Measurements from ENCODE around the gene C2orf68.
"Not testable (repeated sequence)": the region's sequence is repeated elsewhere in the genome, so short reads cannot be mapped to it uniquely, and the experiment has no call there.

C2orf68 gene

DNA sequence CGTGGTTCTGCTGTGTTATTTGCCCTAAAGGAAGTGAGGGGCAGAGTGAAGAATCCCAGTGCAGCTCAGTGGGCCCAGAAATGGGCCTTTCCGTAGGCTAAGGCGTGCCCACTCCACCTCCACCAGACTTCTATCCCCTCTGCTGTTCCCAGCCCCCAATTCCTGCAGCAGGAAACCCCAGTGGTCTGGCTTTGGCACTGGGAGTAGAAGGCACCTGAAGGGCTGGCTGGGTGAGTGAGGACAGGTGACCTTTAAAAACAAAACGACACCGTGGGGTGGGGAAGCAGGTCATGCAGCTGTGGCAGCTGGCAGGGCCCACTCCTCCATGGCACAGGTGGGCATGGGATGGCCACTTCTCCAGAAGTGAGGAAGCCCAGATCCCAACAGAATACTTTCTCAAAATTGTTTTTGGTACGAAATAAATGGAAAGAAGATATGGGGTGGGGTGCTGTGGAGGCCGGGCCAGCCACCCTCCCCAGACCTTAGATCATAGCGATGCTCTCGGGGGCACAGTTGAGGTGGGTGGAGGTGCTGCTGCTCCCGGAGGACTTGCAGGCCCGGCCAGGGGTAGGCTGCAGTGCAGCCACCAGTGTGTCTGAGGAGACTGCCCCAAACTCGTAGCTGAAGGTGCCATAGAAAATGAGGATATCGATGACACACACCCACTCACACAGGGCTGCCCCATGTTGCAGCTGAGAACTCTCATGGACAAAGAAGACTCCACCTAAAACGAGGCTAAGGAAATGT, 13.1 kb downstream of the C2orf68 start:
- DNase-seq: no peak

DNA sequence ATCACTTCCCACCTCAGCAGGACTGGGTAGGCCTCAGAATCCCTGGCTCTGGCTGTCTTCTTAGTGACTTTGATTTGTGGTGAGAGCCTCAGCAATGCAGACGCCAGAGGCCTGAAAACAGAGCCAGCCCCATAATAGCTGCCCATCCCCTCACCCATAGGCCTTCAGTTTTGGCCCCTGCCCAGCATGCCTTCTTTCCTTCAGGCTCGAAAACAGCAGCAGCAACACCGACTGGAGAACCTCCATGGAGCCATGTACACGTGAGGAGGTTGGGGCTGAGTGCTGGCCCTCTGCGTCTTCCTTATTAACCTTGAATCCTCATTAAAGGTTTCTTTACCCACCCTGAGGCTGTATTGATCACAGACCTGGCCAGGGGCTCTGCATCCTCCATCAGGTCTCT, 14.6 kb downstream of the C2orf68 start:
- DNase-seq: no peak

DNA sequence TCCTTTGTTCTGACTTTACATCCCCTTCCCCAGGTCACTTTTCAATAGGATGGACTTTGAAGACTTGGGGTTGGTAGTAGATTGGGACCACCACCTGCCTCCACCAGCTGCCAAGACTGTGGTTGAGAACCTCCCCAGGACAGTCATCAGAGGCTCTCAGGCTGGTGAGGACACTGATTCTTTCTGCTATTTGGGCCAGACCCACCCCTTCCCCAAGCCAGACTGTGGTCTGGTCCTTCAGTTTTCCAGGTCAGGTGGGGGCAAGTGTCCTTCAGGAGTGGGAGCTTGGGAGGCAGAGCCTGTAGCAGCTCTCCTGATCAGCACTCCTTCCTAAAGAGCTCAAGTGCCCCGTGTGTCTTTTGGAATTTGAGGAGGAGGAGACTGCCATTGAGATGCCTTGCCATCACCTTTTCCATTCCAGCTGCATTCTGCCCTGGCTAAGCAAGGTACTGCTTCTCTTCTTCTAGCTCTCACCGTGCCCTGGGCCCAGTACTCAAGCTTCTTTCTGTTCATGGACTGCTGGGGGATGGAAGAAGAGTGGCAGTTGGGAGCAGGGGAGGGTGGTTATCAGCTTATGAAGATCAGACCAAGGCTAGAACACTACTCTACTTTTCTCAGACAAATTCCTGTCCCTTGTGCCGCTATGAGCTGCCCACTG, 15.3 kb downstream of the C2orf68 start:
- DNase-seq: no peak

DNA sequence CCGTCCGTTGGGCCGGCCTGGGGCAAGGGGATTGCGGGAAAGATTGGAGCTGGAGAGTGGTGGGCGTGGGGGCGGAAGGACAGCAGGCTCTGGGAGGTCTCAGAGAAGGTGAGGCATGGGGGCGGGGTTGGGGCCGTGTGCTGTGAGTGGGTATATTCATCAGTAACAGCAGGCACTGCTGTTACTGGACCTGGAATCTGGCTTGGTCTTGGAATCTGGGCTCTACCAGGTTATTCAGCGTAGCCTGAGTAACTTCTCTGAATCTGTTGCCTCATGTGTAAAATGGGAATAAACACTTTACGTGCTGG, 15.9 kb downstream of the C2orf68 start:
- DNase-seq: no peak

DNA sequence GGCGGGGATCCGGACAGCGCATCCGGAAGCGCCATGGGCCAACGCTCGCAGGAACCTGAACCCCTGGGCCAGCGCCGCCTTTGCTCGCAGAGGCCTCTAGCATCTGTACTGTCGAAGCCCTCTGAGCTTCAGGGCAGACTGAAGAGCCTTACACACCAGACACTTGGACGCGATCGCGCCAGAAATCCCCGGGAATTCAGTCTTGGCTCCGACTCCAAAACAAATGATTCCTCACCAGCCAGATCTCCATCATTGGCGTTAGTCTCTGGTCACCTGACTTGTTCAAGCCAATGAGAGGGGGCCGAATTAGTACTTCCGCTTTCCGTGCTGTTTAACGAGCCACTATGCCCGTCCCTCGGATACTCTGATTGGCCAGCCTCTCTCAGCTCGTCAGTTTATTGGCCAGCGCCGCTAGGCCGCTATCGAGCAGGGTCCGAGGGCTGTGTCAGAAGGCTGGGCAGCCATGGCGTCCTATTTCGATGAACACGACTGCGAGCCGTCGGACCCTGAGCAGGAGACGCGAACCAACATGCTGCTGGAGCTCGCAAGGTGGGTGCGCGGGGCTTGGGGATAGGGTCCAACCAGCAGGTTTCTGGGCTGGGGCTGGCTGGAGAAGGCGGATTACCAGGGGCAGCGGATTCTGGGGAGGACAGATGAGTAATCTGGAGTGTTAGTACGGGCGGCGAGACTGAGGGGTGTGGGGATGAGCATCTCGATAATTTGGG, 16.4 kb downstream of the C2orf68 start, which contains the start of gene RNF181:
Gene RNF181, plus strand, starts transcription at position 445 of the 725 bp plus-strand sequence. Its CDS starts 19 bp downstream, at position 464.
- DNase-seq: peak; percentile 81

DNA sequence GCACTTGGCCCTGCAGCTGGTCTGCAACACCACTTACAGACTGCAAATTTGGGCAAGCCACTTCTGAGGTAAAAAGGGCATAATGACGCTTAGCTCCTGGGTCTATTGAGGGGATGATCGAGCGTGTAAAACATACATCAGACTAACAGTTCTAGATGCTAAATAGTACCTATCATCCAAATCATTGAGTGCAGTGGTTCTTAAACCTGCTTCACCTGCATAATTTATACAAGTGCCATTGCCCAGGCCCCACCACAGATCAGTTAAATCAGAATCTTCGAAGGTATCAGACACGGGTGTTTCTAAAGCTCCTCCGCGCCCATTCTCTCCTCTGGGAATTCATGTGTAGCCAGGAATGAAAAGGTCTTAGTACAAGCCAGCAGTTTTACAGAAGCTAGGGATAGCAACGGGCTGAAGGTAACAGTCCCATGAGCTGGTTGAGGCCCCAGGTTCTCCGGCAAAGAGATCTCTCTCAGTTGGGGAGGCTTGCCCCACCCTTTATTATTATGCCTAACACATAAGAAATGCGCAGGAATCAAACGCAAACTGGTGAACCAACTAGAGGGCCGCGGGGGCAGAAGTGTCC, 17.1 kb downstream of the C2orf68 start:
- DNase-seq: no peak

DNA sequence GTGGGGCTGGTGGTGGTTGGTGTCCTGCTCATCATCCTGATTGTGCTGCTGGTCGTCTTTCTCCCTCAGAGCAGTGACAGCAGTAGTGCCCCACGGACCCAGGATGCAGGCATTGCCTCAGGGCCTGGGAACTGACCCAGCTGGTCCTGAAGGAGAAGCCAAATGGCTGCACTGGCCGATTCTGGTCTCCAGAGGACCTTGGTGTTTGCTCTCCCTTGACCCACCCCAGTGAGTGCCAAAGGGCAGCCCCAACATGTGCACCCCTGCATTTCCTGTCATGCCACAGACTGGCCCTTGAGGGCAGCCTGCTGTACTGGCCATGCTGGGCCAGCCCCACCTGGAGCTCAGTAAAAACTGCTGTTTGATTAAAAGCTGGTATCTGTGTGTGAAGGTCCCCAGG, 18.8 kb downstream of the C2orf68 start:
- no peak for DNase-seq

DNA sequence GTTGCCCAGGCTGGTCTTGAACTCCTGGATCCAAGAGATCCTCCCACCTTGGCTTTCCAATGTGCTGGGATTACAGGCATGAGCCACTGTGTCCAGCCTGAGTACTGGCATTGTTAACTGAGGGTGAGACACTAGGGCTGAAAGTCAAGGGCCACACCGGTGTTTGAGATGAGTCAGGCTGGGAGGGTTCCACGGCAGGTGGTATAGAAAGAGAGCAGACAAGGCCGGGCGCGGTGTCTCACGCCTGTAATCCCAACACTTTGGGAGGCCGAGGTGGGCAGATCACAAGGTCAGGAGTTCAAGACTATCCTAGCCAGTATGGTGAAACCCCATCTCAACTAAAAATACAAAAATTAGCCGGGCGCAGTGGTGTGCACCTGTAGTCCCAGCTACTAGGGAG, 19.6 kb downstream of the C2orf68 start:
- DNase-seq: not testable (repeated sequence)

DNA sequence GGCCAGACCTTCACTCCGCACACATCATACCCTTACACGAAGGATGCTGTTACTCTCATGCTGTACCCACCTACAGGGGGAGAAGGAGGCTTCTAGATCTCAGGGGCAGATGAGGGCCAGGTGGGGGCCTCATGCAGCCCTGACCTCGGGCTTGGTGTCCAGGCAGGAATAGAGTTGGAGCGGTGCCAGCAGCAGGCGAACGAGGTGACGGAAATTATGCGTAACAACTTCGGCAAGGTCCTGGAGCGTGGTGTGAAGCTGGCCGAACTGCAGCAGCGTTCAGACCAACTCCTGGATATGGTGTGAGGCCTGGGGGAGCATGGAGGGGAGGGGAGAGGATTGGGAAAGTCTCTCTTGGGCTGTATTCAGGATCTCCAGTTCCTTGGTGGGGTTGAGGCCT, 20.3 kb downstream of the C2orf68 start:
- DNase-seq: no peak

DNA sequence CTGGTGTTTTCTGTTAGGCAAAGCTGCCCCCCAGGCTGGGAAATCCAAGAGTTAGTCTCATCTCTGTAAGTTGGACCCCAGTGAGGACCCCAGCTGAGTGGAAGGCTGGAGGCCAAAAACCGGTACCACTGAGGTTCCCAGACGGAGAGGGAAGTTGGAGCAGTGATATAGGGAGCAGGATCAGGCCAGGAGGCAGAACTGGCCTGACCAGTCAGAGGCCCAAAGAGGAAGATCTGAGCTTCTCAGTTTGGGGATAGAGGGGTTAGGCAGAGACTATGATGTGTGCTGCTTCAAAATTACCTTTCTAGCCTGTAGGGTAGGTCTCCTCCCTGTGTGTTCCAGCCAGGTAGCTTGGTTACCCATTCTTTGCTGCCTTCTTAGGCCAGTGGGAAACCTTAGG, 20.9 kb downstream of the C2orf68 start:
- DNase-seq: no peak

DNA sequence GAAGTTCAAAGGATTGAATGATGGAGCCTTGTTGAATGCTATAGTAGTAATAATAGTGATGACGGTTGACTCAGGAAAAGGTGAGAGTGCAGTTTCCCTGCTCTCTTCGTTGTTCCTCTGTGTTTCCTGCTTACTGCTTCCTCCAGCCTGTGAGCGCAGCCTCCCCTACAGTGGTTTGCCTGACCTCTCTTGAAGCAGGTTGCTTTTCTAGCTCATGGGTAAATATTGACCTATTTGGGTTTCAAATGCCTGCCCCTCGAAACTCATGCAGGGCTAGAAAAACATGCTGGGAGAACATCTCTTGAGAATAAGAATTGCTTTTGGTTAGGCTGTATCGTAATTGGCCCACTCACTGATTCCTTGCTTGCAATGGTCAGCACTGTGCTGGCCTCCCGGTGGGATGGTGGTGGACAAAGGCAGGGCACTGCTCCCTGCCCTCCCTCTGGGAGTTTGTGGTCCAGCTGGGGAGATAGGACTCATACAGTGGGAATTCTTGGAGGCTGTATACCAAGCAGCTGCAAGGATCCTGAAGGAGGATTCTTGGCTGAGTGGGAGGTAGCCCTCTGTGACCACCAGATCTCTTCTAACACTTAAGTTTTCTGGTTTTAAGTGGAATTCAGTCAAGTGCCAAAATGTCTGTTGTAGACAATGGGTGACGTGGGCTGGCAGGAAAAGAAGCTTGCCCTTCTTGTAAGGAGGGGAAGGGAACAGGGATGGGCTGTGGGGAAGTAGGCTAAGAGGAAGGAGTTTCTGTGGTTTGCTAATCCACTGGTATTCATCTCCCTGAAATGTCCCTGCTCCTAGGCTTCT, 21.7 kb downstream of the C2orf68 start:
- DNase-seq: no peak

DNA sequence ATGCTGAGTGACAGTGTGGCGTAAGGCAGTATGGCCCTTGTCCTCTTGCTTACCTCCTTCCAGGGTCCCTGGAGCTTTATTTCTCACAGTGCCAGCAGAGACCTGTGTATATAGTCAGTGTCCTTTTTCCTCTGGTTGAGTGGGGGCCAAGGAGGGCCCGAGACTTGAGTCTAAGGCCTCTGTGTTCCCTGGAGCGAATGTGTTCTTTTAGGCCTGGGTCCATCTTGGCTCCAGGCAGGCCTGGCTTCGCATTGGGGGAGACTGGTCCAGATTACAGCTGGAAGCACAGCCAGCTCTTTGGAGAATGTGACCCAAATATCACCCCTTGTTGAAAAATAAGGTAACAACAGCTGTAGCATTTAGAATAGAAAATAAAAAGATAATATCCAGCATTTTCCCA, 22.7 kb downstream of the C2orf68 start:
- no peak for DNase-seq

DNA sequence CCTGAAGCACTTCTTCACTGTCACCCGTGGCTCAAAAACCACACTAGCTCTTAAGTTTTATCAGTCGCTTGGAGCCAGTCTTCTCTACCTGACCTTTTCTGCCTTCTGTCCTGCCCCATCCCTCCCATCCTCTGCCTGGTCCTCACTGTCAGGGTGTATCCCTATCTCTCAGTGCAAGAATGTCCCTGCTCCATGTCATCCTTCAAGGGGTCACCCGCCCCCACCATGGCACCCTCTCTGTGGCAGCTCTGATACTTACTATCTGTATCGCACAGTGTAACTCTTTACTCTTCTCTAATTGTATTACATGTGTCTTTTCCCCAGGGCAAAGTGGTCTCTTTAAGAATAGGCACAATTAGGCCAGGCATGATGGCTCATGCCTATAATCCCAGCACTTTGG, 23.2 kb downstream of the C2orf68 start:
- DNase-seq: no peak

DNA sequence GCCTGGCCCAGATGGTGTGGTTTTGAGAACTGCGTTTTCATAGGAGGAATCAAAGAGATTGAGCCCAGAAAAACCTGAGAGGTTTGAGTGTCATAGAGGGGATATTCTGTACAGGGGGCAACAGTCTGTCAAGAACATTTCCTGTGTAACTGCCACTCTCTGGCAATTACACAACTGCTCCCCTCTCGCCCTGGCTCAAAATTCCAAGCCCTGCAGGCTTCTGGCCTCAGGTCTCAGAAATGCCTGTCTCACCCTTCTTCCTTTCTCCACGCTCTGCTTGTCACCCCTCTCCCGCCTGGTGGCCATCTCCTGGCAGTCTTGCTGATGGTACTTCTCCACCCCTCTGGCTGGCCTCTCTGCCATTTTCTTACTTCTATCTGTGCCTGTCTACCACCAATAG, 23.6 kb downstream of the C2orf68 start:
- DNase-seq: no peak

DNA sequence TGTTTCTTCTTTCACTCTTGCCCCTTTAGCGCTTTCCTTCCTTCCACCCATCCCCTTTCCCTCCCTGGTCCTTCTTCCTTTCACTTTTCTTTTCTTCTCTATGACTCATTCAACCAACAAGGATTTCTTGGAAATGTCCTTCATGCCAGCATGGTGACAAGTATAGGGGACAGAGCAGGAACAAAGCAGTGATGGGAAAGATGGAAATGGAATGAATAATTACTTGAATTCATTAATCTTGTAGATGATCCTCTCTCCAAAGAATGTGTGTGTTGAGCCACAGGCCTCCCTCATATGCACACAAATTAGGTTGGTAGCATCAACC, 26.1 kb downstream of the C2orf68 start:
- DNase-seq: no peak

DNA sequence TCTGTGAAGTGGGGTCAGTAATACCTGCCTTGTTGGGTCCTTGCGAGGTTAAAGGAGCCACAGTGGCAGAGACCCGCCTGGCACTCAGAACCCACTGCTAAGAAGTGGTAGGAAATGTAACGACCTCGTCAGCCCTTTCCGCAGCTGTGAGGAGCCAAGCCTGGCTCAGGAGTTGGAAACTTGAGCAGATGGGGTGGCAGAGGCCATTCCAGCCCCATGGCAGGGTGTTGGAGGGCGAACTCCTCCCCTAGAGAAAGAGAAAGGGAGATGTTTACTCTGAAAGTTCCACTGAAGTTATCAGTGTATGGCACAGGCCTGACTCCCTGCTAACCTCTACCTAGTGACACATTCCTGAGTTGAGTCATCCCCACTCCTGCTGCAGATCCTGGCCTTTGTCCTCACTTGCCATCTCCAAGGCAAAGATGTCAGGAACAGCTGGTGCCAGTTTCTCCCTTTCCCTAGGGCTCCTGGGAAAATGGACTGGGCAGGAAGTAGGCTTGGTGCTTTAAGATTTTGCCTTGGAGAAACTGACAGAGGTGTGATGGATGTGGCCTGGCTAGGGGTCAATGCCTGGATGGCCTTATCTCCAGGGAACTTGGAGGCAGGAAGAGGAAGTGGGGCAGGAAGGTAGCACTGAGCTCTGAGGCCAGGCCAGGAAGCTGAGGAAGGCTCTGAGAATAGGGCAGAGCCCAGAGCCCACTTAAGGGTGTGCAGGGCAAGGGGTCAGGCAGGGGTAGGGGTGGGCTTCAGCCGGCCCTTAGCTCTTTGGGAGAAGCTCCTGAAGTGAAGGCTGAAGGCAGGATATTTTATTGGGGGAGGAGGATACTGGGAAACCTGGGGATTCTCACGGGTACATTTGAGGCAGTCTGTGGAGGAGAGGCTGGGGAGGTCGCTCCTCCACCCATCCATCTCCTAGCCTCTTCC, 26.7 kb downstream of the C2orf68 start:
- no peak for DNase-seq

DNA sequence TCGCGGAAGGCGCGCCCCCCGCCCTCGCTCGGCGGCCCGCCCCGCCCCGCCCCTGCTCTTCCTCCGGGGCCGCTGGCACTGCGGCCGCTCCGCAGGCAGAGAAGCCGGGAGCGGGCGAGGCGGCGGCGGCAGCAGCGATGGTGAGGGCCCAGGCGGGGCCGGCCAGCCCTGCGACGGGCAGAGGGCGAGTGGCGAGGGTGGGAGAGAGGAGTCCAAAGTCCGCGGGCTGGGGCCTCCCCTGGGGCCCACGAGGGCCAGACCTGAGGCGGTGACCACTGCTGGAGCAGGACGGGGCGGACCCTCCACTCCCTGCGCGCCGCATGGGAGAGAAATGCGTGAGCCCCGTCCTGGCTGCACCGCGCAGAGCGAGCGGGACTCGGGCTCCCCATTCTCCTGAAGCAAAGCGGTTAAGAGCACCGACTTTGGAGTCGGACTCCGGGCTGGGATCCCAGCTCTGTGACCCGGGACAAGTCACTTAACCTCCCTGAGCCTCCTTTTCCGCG, 27.5 kb downstream of the C2orf68 start, which contains the start of gene VAMP5:
Gene VAMP5, plus strand, starts transcription at position 78 of the 503 bp plus-strand sequence. Its CDS starts 60 bp downstream, at position 138.
- DNase-seq: peak; percentile 27

DNA sequence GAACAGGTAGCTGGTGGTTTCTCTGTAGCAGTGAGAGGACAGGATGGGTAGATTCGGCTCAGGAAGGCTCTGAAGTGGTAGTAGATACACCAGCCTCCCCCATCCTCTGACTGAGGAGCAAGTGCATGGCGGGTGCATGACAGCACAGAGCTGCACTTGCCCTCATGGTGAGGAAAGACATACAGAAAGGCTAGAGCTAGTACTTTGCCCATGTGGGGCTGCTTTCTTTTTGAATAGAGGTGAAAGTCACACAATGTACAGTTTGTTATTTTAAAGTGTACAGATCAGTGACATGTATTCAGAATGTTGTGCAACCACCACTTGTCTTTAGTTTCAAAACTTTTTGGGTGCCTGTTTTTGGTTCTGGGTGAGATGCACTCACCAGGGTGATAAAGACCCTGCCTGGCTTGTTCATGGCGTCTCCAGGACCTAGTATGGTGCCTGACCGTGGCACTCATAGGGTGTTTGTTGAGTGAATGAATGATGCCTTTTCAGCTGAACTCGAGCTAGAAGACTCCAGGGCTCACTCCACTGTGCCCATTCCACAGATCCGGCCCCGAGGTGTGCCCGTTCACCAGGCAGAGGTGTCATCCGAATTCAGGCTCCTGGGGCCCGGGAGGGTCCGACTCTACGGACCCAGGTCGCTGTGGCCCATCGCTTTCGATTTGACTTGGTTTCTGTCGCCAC, 28.1 kb downstream of the C2orf68 start:
- no peak for DNase-seq

DNA sequence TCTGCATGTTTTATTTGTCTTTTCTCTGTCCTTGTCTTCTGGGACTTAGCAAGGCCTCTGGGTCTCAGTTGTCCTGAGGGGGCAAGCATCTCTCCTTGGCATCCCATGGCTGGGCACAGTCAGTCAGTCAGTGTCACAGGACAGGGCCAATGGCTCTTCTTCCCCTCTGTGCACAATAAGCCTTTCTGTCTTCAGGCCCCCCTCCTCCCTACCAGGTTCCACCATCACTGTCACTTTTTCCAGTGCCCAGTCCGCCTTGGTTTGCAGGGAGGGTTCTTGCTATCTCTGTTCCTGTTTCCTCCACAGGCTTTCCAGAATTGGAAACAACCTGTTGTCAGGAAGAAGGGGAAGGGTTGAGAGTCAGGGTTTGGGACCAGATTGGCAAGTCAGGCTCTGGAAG, 29.4 kb downstream of the C2orf68 start:
- no peak for DNase-seq

DNA sequence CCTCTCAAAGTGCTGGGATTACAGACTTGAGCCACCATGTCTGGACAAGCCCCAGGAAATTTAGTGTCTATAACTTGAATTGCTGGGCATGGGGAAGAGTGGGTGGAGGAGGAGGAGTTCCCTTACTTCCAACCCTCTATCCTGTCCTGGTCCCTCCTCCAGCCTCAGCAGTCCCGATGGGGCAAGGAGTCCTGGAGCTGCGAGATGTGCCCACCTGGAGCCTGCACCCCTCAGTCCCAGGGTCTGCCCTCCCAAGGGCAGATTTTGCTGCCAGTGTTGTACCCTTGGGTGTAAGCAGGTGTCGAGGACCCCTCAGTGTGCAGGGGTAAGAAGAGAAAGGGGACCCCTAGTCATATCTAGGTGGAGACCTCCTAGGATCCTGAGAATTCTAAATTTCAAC, 31.7 kb downstream of the C2orf68 start:
- no peak for DNase-seq
